Colonic mucosa (tissue), 4 donors: ENCODE results near the gene SEPTIN5. TPM values are rescaled to one million over a fixed set of nuclear protein-coding genes. Genes with fewer than 3 reads are reported as not detected.

Source experiments
- DNase-seq: peaks from one replicate; pipeline ENCODE4 v3.0.0-alpha.2; 2020
- H3K27ac ChIP-seq: fragments of 200-600 bp; one replicate; pipeline ENCODE4 v1.8.0; 2021
- H3K27me3 ChIP-seq: fragments of 200-600 bp; one replicate; pipeline ENCODE4 v1.8.0; 2021
- H3K36me3 ChIP-seq: fragments of 200-600 bp; one replicate; pipeline ENCODE4 v1.8.0; 2021
- H3K4me1 ChIP-seq: fragments of 200-600 bp; one replicate; pipeline ENCODE4 v1.8.0; 2021; ENCODE audit warnings: mild to moderate bottlenecking
- H3K4me3 ChIP-seq: fragments of 200-600 bp; one replicate; pipeline ENCODE4 v1.8.0; 2021
- H3K9ac ChIP-seq, 2 donors: one replicate each; pipeline ENCODE4 v1.7.0; 2013; ENCODE audit warnings: control low read depth in 2 of 2, low read depth in 2 of 2, low read length in 2 of 2
- H3K9me3 ChIP-seq: fragments of 200-600 bp; one replicate; pipeline ENCODE4 v1.8.0; 2021
- CTCF ChIP-seq: fragments of 200-600 bp; IDR thresholded peaks from one replicate; pipeline ENCODE4 v1.8.0; 2022; ENCODE audit warnings: antibody characterized with exemption, mild to moderate bottlenecking
- intact Hi-C: fragments of 100-400 bp; cut with DNase I; formaldehyde crosslinking; loops from one replicate; pipeline ENCODE4 v1.14.1; 2022
- total RNA-seq, 2 donors: library from RNA; stranded (reverse); fragmentation: NEBNext Ultra II Directional in 1 of 2; extraction: Animal tissue kit (Norgen Biotek cat#: 25700) in 1 of 2; gene quantifications; one replicate each; pipeline ENCODE4 v1.2.1, GENCODE V29; 2021
- donor health status: healthy.
- donor health status: DM: no; HTN: no; CAD: no.
- donor health status: DM: no; HTN: no; CAD: no.

SEPTIN5 gene
- total RNA-seq, 2 donors from 2014 or later, result 2.2 to 2.5 TPM

GRCh38 chr22:19757985-19758895 is 43.9 kb downstream of the SEPTIN5 start:
- TF ChIP-seq CTCF, result no peak
- Histone ChIP-seq H3K27ac (no peak overlapping the region), H3K4me1 (peaks cover 3% of the 10 kb centered on the region), H3K9ac (no peak overlapping the region), H3K4me3 (no peak overlapping the region), H3K36me3 (no peaks in the 10 kb centered on the region), H3K27me3 (peaks cover 91% of the 10 kb centered on the region), H3K9me3 (no peaks in the 10 kb centered on the region)
- DNase-seq, result no peak
- intact Hi-C loops, result no loop called here

DNA sequence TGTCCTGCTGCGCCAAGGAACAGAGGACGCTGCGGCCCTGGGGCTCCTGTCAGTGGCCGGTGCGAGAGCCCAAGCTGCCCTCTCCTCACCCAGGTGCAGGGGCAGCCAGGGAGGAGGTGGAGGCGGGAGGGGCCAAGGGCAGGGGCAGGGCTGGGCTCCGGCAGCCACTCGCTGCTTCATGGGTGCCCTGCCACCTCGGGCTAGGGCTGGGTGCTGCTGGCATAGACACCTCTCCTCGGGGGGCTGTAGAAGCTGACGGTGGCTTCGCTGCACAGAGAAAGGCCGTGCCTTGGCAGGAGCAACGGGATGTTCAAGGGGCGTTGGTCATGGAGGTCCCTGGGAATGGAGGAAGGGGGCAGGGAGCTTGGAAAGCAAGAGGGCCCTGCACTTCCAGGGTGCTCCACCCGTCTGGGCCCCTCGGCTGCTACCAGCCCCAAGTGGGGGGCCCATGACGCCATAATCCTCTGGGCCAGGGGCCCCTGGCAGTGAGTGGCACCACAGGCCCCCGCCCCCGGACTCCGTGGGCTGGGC is 44.7 kb downstream of the SEPTIN5 start:
- no peak for DNase-seq
- no peaks in the 10 kb centered on the region for H3K9me3 ChIP-seq
- no peaks in the 10 kb centered on the region for H3K36me3 ChIP-seq
- H3K27me3 ChIP-seq, result peaks cover 91% of the 10 kb centered on the region
- no peak overlapping the region for H3K9ac ChIP-seq
- no peak for TF ChIP-seq CTCF
- no peak overlapping the region for H3K4me3 ChIP-seq
- no peak overlapping the region for H3K27ac ChIP-seq
- H3K4me1 ChIP-seq, result peaks cover 3% of the 10 kb centered on the region
- intact Hi-C loops, result no loop called here

GRCh38 chr22:19759427-19760057 is 45.2 kb downstream of the SEPTIN5 start:
- no peak for TF ChIP-seq CTCF
- H3K27me3 ChIP-seq, result peaks cover 88% of the 10 kb centered on the region
- no peaks in the 10 kb centered on the region for H3K36me3 ChIP-seq
- intact Hi-C loops, result no loop called here
- H3K9me3 ChIP-seq, result no peaks in the 10 kb centered on the region
- no peak for DNase-seq
- H3K4me1 ChIP-seq, result peaks cover 3% of the 10 kb centered on the region
- no peak overlapping the region for H3K9ac ChIP-seq
- H3K4me3 ChIP-seq, result no peak overlapping the region
- H3K27ac ChIP-seq, result no peak overlapping the region

- DNase-seq, result no peak
- Histone ChIP-seq H3K9me3 (no peaks in the 10 kb centered on the region), H3K9ac (no peak within 1 kb of the TSS), H3K4me3 (no peak within 1 kb of the TSS), H3K27me3 (peaks cover 88% of the 10 kb centered on the region), H3K4me1 (peaks cover 3% of the 10 kb centered on the region), H3K27ac (no peak within 1 kb of the TSS), H3K36me3 (no peaks in the 10 kb centered on the region)
- intact Hi-C loops, result no loop called here
- no peak for TF ChIP-seq CTCF
Measured at GRCh38 chr22:19760058-19760950, 46.0 kb downstream of the SEPTIN5 start, which contains the start of gene TBX1. TBX1 (plus strand) TSS chr22:19760778; CDS start chr22:19760844, 66 bp downstream.
